Measurements from ENCODE around the gene ABCG4.

The ABCG4 gene

DNA sequence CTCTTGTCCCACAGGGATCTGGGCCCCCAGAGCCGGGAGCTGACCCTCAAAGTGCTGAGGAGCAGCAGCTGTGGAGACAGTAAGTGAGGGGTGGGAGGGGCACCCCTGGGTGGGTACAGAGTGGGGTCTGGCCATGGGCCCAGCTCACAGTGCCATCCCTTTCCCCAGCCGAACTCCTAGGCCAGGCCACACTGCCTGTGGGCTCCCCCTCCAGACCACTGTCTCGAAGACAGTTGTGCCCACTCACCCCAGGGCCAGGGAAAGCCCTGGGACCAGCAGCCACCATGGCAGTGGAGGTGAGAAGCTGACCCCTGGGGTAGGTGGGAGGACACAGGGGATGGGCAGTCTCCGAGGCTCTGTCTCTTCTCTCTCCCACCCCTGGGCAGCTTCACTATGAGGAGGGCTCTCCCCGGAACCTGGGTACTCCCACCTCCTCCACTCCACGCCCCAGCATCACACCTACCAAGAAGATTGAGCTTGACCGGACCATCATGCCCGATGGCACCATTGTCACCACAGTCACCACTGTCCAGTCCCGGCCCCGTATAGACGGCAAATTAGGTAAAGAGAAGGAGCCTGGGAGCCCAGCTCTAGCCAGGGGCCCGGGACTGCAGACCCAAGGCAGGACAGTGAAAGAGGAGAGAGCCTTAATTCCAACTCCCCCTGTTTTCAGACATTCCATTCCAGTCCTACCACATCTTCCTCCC, 36.4 kb upstream of the ABCG4 start:
- TF ChIP-seq, protein P1, sequence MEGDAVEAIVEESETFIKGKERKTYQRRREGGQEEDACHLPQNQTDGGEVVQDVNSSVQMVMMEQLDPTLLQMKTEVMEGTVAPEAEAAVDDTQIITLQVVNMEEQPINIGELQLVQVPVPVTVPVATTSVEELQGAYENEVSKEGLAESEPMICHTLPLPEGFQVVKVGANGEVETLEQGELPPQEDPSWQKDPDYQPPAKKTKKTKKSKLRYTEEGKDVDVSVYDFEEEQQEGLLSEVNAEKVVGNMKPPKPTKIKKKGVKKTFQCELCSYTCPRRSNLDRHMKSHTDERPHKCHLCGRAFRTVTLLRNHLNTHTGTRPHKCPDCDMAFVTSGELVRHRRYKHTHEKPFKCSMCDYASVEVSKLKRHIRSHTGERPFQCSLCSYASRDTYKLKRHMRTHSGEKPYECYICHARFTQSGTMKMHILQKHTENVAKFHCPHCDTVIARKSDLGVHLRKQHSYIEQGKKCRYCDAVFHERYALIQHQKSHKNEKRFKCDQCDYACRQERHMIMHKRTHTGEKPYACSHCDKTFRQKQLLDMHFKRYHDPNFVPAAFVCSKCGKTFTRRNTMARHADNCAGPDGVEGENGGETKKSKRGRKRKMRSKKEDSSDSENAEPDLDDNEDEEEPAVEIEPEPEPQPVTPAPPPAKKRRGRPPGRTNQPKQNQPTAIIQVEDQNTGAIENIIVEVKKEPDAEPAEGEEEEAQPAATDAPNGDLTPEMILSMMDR (conservative IDR thresholded peaks at IDR 0.05) = no peak
- TF ChIP-seq ZFX (IDR thresholded peaks at IDR 0.05) = no peak
- H3K27ac ChIP-seq = no peak overlapping the region

DNA sequence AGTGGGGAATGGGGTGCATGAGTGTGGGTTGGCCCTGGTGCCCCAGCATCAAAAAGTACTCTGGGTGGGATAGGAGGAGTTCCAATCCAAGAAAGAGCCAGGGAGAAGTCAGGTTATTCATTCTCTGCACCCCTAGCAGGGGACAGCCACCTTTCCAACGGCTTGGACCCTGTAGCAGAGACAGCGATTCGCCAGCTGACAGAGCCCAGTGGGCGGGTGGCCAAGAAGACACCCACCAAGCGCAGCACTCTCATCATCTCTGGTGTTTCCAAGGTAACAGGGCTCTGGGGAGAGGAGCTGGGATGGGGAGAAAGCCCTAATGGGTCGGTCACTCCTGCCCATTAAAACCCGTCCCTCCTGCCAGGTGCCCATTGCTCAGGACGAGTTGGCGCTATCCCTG, 35.1 kb upstream of the ABCG4 start:
- no peak for TF ChIP-seq ZFX (IDR thresholded peaks at IDR 0.05)
- TF ChIP-seq, protein P1 (conservative IDR thresholded peaks at IDR 0.05) = no peak
- no peak overlapping the region for H3K27ac ChIP-seq

DNA sequence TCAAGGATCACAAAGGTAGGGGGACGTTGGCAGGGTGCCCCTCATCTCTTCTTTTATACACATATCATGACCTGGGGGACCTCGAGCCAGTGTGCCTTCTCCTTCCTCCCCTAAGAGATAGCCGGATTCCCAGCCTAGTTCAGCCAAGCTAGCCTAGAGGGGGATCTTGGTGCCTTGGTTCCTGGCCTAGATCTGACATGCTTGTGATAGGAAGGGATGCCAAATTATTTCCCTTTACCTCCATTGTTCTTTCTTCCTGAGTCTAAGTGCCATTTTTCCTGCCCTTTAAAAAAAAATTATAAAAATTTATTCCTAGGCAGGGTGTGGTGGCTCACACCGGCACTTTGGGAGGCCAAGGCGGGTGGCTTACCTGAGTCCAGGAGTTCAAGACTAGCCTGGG, 34.5 kb upstream of the ABCG4 start:
- H3K27ac ChIP-seq = no peak overlapping the region
- TF ChIP-seq, protein P1 (conservative IDR thresholded peaks at IDR 0.05) = no peak
- TF ChIP-seq ZFX (IDR thresholded peaks at IDR 0.05) = no peak

DNA sequence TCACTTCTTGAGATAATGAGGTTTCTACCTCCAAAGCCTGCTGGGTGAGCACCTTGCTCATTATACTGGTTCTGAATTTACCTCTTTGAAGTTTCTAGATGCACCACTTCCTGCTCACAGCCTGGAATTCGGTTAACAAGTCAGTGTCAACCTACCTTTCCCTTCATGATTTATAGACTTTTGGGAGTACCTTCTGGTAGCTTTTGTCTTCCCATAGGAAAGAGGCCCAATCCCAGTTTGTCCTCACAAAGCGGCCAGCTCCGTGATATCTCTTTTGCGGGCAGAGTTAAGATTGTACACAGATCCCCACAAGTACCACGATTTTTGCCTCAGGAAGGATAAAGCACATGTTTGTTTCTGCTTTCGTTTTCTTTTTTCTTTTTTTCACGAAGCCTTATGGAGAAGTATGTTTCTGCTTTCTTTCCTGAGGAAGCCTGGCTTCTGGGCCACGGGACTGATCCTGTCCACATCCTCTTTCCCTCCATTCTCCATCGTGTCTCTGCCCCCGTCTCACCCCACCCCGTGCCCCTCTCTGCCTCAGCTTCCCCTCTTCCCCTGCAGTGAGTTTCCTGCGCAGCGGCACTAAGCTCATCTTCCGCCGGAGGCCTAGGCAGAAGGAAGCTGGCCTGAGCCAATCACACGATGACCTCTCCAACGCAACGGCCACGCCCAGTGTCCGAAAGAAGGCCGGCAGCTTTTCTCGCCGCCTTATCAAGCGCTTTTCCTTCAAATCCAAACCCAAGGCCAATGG, 33.2 kb upstream of the ABCG4 start:
- no peak overlapping the region for H3K27ac ChIP-seq
- no peak for TF ChIP-seq ZFX (IDR thresholded peaks at IDR 0.05)
- TF ChIP-seq, protein P1 (conservative IDR thresholded peaks at IDR 0.05) = no peak

DNA sequence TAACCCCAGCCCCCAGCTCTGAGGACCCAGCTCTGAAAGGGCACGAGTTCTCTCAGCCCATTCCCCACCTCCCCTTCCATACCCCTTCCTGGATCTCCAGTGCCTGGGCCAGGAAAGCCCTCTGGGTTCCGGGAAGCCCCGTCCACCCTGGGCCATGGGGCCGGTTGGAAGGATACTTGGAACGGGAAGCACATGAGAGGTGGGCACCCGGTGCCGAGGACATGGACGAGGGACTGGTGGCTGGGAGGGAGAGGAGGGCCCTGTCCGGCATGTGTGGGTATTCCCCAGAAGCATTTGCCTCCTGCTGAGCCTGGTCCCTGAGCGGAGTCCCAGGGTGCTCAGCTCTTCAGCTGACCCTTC, 32.6 kb upstream of the ABCG4 start:
- TF ChIP-seq, protein P1 (conservative IDR thresholded peaks at IDR 0.05) = no peak
- TF ChIP-seq ZFX (IDR thresholded peaks at IDR 0.05) = no peak
- no peak overlapping the region for H3K27ac ChIP-seq

DNA sequence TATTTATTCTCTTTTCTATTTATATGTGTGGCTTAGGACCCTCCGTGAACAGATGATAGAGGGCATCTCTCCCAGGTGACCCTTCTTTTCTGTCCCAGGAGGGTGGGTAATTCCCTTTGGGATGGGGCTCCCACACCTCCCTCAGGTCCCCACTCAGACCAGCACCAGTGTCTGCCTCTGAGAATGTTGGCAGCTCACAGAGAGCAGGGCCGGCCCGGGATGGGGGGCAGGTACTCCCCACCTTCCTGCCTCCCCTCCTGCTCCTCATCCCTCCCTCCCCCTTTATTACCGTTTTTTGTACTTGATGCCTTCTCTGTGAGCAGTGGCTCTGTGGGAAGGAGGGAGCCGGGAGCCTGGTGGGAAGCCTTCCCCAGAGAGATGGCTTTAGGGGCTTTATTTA, 32.3 kb upstream of the ABCG4 start:
- TF ChIP-seq, protein P1 (conservative IDR thresholded peaks at IDR 0.05) = no peak
- no peak for TF ChIP-seq ZFX (IDR thresholded peaks at IDR 0.05)
- H3K27ac ChIP-seq = no peak overlapping the region

DNA sequence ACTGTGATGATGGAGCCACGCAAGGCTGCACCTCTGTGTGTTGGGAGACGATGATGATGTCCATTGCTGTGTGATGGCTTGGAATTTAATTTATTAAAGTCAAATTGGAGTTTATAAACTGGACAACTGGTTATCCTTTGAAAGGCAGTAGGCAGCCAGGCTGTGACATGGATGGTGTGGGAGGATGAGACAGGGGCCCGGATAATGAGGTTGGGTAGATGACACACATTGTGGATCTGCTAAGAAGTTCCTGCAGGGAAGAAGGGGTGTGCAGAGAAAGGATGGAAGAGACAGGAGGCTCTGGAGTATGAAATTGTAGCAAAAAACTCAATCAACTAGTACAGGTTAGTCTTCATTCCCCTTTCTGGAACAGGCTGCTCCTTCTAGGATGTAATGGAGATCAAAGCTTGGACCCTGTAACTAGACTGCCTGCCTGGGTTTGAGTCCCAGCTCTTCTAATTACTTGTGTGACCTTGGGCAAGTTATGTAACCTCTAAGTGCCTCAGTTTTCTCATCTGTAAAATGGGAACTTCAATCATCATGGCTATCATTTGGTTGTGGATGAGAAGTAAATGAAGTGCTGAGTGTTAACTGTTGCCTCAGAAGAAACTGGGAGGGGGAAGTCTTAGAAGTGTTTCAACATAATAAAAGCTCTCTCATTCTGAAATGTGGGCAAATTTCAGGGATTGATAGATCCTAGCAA, 31.7 kb upstream of the ABCG4 start:
- TF ChIP-seq, protein P1 (conservative IDR thresholded peaks at IDR 0.05) = no peak
- H3K27ac ChIP-seq = no peak overlapping the region
